Measurements from ENCODE around the gene PIGZ. TPM values are rescaled to one million over a fixed set of nuclear protein-coding genes. Genes with fewer than 3 reads are reported as not detected.

The PIGZ gene
- total RNA-seq, 1 experiment from 2014 or later: 1.4 TPM

- TF ChIP-seq SIN3A (IDR thresholded peaks at IDR 0.05; ENCODE audit: low read depth): no peak; the same call in 1 of the 2 replicates
- TF ChIP-seq POLR2AphosphoS5 (IDR thresholded peaks at IDR 0.05; ENCODE audit: low read depth, low read length): peak; percentile 56
- TF ChIP-seq POLR2A (IDR thresholded peaks at IDR 0.05; ENCODE audit: borderline replicate concordance, extremely low read depth, insufficient read depth, insufficient read length): no peak
- TF ChIP-seq ZNF274 (IDR thresholded peaks at IDR 0.05; ENCODE audit: low read depth, low read length): no peak
Measured at GRCh38 chr3:197002701-197003454, 34.2 kb upstream of the PIGZ start (continued).

DNA sequence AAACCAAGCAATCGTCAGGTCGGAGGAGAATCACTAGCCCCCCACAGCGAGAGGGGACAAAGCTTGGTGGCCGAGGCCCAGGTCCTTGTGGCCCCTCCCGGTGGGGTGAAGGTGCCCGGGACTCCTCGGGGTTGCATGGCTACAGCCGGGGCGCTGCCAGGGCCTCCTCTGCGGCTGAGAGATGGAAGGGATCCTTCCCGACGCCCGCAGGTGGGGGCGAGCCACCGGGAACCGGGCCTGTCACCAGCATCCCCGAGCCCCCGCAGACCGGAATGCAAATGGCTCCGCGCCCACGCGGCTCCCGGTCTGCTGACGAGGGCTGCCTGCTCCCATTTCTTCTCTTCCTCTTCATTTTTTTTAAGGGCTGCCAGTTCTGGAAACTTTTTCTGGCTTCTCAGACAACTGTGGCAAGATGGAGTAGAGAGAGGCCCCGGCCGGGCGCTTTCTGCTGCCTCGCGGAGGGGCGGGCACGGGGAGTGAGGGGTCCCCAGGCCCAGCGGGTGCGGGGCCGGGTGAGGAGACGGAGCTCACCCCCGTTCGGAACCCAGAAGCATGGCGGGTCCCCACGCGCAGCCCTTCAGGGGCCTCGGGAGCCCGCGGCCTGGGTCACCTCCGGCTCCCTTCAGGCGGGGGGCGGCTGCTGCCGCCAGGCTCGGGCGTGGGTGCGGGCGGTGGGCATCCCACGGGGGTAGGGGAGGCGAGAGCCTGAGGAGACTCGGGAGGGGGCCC lies 33.5 kb upstream of the PIGZ start:
- no peak for ATAC-seq
- H3K36me3 ChIP-seq (ENCODE audit: control insufficient read depth in 1 of 2, insufficient read depth in 2 of 2, low read length in 2 of 2): no peaks in the 10 kb centered on the region
- H3K4me1 ChIP-seq (ENCODE audit: control insufficient read depth in 1 of 2, insufficient read depth in 2 of 2, low read length in 2 of 2): peaks cover 16 to 33% of the 10 kb centered on the region in 2 experiments; a peak in 3 of 4 replicates
- peak overlapping the region; percentile 71 for H3K9ac ChIP-seq (ENCODE audit: low read length)
- H3K9me3 ChIP-seq (ENCODE audit: control insufficient read depth in 1 of 2, insufficient read depth in 1 of 2, low read depth in 1 of 2, low read length in 2 of 2): no peaks in the 10 kb centered on the region
- H3K4me2 ChIP-seq (ENCODE audit: low read length): peak overlapping the region; percentile 77
- no peak for DNase-seq (ENCODE audit: low read depth, low spot score)
- intact Hi-C loops (cut with micrococcal nuclease): loop anchor here (1.0 kb wide), 1 partner anchor 185 kb away; no protein-coding TSS in a partner anchor
- H3K4me3 ChIP-seq (replicated peaks in 1 of 2; ENCODE audit: low read depth in 1 of 2, low read length in 2 of 2): no peak overlapping the region
- RAD21 ChIA-PET (ENCODE audit: low non-redundant PET in 1 of 2, low total read pairs in 2 of 2, uncharacterized antibody in 2 of 2, unreplicated experiment in 2 of 2): no interaction called here
- POLR2A ChIA-PET: no interaction called here
- no peak overlapping the region for H2AFZ ChIP-seq (ENCODE audit: low read depth, low read length, poor library complexity, severe bottlenecking)
- H3K9me2 ChIP-seq (ENCODE audit: insufficient read depth): no peaks in the 10 kb centered on the region
- peak overlapping the region; percentile 67; the same call in 1 of the 2 replicates for H3K27ac ChIP-seq (ENCODE audit: low read depth, low read length)
- BruUV-seq (replicated peaks): TSS peak; percentile 57
- H3K79me2 ChIP-seq (ENCODE audit: insufficient read depth, low read length): no peaks in the 10 kb centered on the region
- H3K27me3 ChIP-seq (ENCODE audit: insufficient read depth, low read length): no peaks in the 10 kb centered on the region
- CTCF ChIA-PET: interaction anchor here (2.3 kb wide), 1 partner anchor 185 kb away, joined by 7 read pairs; no protein-coding TSS in a partner anchor
- H4K20me1 ChIP-seq (ENCODE audit: insufficient read depth): no peaks in the 10 kb centered on the region
- TF ChIP-seq ELF1 (IDR thresholded peaks at IDR 0.05; ENCODE audit: borderline replicate concordance, low read depth) (no peak), SRF (IDR thresholded peaks at IDR 0.05; ENCODE audit: low read depth) (no peak), CBX3 (IDR thresholded peaks at IDR 0.05; ENCODE audit: low read depth) (no peak), SIN3A (IDR thresholded peaks at IDR 0.05; ENCODE audit: low read depth) (no peak), FOSL1 (IDR thresholded peaks at IDR 0.05; ENCODE audit: low read depth) (no peak), EGR1 (IDR thresholded peaks at IDR 0.05; ENCODE audit: low read depth) (no peak), CEBPB (IDR thresholded peaks at IDR 0.05; ENCODE audit: low read depth) (no peak), CTCF (IDR thresholded peaks at IDR 0.05 in 2 of 3, conservative IDR thresholded peaks at IDR 0.05 in 1 of 3; ENCODE audit: borderline replicate concordance in 1 of 3, insufficient read depth in 1 of 3, low read depth in 2 of 3, low read length in 2 of 3) (no peak), POLR2A (IDR thresholded peaks at IDR 0.05; ENCODE audit: borderline replicate concordance, extremely low read depth, insufficient read depth, insufficient read length) (no peak), EZH2 (IDR thresholded peaks at IDR 0.05) (no peak), EZH2phosphoT487 (IDR thresholded peaks at IDR 0.05; ENCODE audit: borderline replicate concordance) (no peak)
- TF ChIP-seq, protein P1, sequence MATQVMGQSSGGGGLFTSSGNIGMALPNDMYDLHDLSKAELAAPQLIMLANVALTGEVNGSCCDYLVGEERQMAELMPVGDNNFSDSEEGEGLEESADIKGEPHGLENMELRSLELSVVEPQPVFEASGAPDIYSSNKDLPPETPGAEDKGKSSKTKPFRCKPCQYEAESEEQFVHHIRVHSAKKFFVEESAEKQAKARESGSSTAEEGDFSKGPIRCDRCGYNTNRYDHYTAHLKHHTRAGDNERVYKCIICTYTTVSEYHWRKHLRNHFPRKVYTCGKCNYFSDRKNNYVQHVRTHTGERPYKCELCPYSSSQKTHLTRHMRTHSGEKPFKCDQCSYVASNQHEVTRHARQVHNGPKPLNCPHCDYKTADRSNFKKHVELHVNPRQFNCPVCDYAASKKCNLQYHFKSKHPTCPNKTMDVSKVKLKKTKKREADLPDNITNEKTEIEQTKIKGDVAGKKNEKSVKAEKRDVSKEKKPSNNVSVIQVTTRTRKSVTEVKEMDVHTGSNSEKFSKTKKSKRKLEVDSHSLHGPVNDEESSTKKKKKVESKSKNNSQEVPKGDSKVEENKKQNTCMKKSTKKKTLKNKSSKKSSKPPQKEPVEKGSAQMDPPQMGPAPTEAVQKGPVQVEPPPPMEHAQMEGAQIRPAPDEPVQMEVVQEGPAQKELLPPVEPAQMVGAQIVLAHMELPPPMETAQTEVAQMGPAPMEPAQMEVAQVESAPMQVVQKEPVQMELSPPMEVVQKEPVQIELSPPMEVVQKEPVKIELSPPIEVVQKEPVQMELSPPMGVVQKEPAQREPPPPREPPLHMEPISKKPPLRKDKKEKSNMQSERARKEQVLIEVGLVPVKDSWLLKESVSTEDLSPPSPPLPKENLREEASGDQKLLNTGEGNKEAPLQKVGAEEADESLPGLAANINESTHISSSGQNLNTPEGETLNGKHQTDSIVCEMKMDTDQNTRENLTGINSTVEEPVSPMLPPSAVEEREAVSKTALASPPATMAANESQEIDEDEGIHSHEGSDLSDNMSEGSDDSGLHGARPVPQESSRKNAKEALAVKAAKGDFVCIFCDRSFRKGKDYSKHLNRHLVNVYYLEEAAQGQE (IDR thresholded peaks at IDR 0.05; ENCODE audit: low read depth): no peak
- TF ChIP-seq, protein P2, sequence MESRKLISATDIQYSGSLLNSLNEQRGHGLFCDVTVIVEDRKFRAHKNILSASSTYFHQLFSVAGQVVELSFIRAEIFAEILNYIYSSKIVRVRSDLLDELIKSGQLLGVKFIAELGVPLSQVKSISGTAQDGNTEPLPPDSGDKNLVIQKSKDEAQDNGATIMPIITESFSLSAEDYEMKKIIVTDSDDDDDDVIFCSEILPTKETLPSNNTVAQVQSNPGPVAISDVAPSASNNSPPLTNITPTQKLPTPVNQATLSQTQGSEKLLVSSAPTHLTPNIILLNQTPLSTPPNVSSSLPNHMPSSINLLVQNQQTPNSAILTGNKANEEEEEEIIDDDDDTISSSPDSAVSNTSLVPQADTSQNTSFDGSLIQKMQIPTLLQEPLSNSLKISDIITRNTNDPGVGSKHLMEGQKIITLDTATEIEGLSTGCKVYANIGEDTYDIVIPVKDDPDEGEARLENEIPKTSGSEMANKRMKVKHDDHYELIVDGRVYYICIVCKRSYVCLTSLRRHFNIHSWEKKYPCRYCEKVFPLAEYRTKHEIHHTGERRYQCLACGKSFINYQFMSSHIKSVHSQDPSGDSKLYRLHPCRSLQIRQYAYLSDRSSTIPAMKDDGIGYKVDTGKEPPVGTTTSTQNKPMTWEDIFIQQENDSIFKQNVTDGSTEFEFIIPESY (IDR thresholded peaks at IDR 0.05; ENCODE audit: extremely low read depth, insufficient replicate concordance, low read length): no peak

Data from HCT116 (cell line).